H1 (cell line): ENCODE data around the gene SHISA8. TPM values are rescaled to one million over a fixed set of nuclear protein-coding genes. Genes with fewer than 3 reads are reported as not detected.

Experiments used
- CTCF ChIA-PET: fragments of 300-600 bp; sonication (Branson Sonifier 250); formaldehyde crosslinking; loops from one replicate; lab custom pipeline; 2021; ENCODE audit not compliant: partially characterized antibody; lab: Charles Lee
- POLR2A ChIA-PET: fragments of 300-600 bp; sonication (Branson Sonifier 250); formaldehyde crosslinking; loops from one replicate; lab custom pipeline; 2021; ENCODE audit warnings: inconsistent platforms; ENCODE audit not compliant: partially characterized antibody; lab: Charles Lee
- DNase-seq, 2 experiments: peaks; one replicate each; pipeline versions ENCODE4 v3.0.0 to v3.0.0-alpha.2; 2010 to 2022; ENCODE audit warnings: low spot score in 2 of 2, low read depth in 1 of 2, mixed read lengths in 1 of 2
- FAIRE-seq: peaks from 2 replicates; lab custom pipeline; 2011; peaks lifted over from hg19 to GRCh38; lab: Jason Lieb, UNC
- H2AFZ ChIP-seq: 2 replicates; pipeline ENCODE4 v1.8.1; 2012; ENCODE audit warnings: low read length, inconsistent platforms
- H2AK5ac ChIP-seq: 2 replicates; pipeline ENCODE4 v1.6.1; 2013; ENCODE audit warnings: low read depth, low read length
- H2BK120ac ChIP-seq: replicated peaks from 2 replicates; pipeline ENCODE3; 2013; ENCODE audit warnings: low read depth, low read length, inconsistent platforms
- H2BK12ac ChIP-seq: 2 replicates; pipeline ENCODE4 v1.6.1; 2013; ENCODE audit warnings: low read depth, low read length
- H2BK15ac ChIP-seq: 2 replicates; pipeline ENCODE4 v1.6.1; 2013; ENCODE audit warnings: low read length
- H2BK20ac ChIP-seq: 2 replicates; pipeline ENCODE4 v1.6.1; 2013; ENCODE audit warnings: low read length
- H2BK5ac ChIP-seq: 2 replicates; pipeline ENCODE4 v1.6.1; 2013; ENCODE audit warnings: low read depth, low read length
- H3K14ac ChIP-seq: 2 replicates; pipeline ENCODE4 v1.6.1; 2013; ENCODE audit warnings: inconsistent platforms; ENCODE audit not compliant: insufficient read length
- H3K18ac ChIP-seq: 2 replicates; pipeline ENCODE4 v1.6.1; 2013; ENCODE audit warnings: low read length; ENCODE audit errors: extremely low read depth
- H3K23ac ChIP-seq: 2 replicates; pipeline ENCODE4 v1.6.1; 2013; ENCODE audit warnings: inconsistent platforms; ENCODE audit not compliant: insufficient read length
- H3K23me2 ChIP-seq: 2 replicates; pipeline ENCODE4 v1.6.1; 2013; ENCODE audit warnings: low read depth, low read length
- H3K27ac ChIP-seq: 2 replicates; pipeline ENCODE4 v1.6.1; 2011; ENCODE audit warnings: low read depth, low read length, inconsistent platforms
- H3K27me3 ChIP-seq, 4 experiments: replicated peaks in 1 of 4; 1 replicate in 1 of 4; 2 replicates in 3 of 4; pipeline versions ENCODE4 v1.6.1 to v1.8.1; 2011 to 2013; ENCODE audit warnings: low read length in 3 of 4, mild to moderate bottlenecking in 3 of 4, inconsistent platforms in 2 of 4, mixed read lengths in 2 of 4, moderate library complexity in 1 of 4; ENCODE audit not compliant: control insufficient read depth in 3 of 4, insufficient read depth in 3 of 4; ENCODE audit errors: extremely low read depth in 1 of 4
- H3K36me3 ChIP-seq, 4 experiments: 2 replicates each; pipeline versions ENCODE4 v1.6.1 to v1.8.1; 2011 to 2013; ENCODE audit warnings: mild to moderate bottlenecking in 4 of 4, low read length in 3 of 4, moderate library complexity in 2 of 4, control low read depth in 1 of 4, inconsistent platforms in 1 of 4; ENCODE audit not compliant: insufficient read depth in 4 of 4, control insufficient read depth in 2 of 4
- H3K4ac ChIP-seq: replicated peaks from 2 replicates; pipeline ENCODE3; 2013; ENCODE audit warnings: low read length, low read depth, mixed read lengths, inconsistent platforms; ENCODE audit not compliant: insufficient read length
- H3K4me1 ChIP-seq, 4 experiments: replicated peaks in 1 of 4; 1 replicate in 1 of 4; 2 replicates in 3 of 4; pipeline versions ENCODE4 v1.6.1 to v1.8.1; 2011 to 2013; ENCODE audit warnings: low read length in 3 of 4, inconsistent platforms in 2 of 4, mixed read lengths in 1 of 4; ENCODE audit not compliant: insufficient read depth in 4 of 4, control insufficient read depth in 3 of 4
- H3K4me2 ChIP-seq, 2 experiments: 2 replicates each; pipeline versions ENCODE4 v1.6.1 to v1.8.1; 2011 to 2013; ENCODE audit warnings: low read depth in 2 of 2, low read length in 2 of 2, control low read depth in 1 of 2, inconsistent platforms in 1 of 2, mild to moderate bottlenecking in 1 of 2; ENCODE audit not compliant: insufficient read depth in 1 of 2
- H3K4me3 ChIP-seq, 4 experiments: fragments of 200-600, 300-600 bp in 1 of 4; sonication (generic), shearing (Covaris generic), sonication (Bioruptor Twin) in 1 of 4; 2 replicates each; pipeline versions ENCODE4 v1.5.1 to v1.8.1; 2011 to 2016; ENCODE audit warnings: low read length in 4 of 4, low read depth in 3 of 4, control low read depth in 2 of 4, inconsistent platforms in 2 of 4, mild to moderate bottlenecking in 2 of 4, mixed read lengths in 1 of 4, moderate library complexity in 1 of 4; ENCODE audit not compliant: insufficient read depth in 2 of 4; ENCODE audit errors: extremely low read depth in 1 of 4
- H3K56ac ChIP-seq: replicated peaks from 2 replicates; pipeline ENCODE3; 2013; ENCODE audit warnings: low read depth, mild to moderate bottlenecking, mixed read lengths, low read length, inconsistent platforms; ENCODE audit not compliant: insufficient read length
- H3K79me1 ChIP-seq: 2 replicates; pipeline ENCODE4 v1.6.1; 2013; ENCODE audit warnings: low read depth, low read length, control low read depth
- H3K79me2 ChIP-seq, 2 experiments: 2 replicates each; pipeline versions ENCODE4 v1.6.1 to v1.8.1; 2012 to 2013; ENCODE audit warnings: low read length in 2 of 2, mild to moderate bottlenecking in 2 of 2, inconsistent platforms in 1 of 2; ENCODE audit not compliant: insufficient read depth in 2 of 2, control insufficient read depth in 1 of 2
- H3K9ac ChIP-seq, 4 experiments: replicated peaks in 1 of 4; 1 replicate in 1 of 4; 2 replicates in 3 of 4; pipeline versions ENCODE4 v1.6.1 to v1.8.1; 2011 to 2013; ENCODE audit warnings: low read depth in 3 of 4, low read length in 3 of 4, control low read depth in 2 of 4, mild to moderate bottlenecking in 2 of 4, moderate library complexity in 2 of 4, inconsistent platforms in 1 of 4; ENCODE audit errors: extremely low read depth in 1 of 4
- H3K9me3 ChIP-seq, 2 experiments: 2 replicates each; pipeline versions ENCODE4 v1.6.1 to v1.8.1; 2012 to 2013; ENCODE audit warnings: mild to moderate bottlenecking in 2 of 2, moderate library complexity in 2 of 2, control low read depth in 1 of 2, inconsistent platforms in 1 of 2, low read depth in 1 of 2, low read length in 1 of 2, mixed read lengths in 1 of 2; ENCODE audit not compliant: insufficient read depth in 2 of 2
- H4K20me1 ChIP-seq, 2 experiments: replicated peaks in 1 of 2; 2 replicates each; pipeline versions ENCODE3 to v1.8.1; 2011 to 2013; ENCODE audit warnings: inconsistent platforms in 2 of 2, low read length in 2 of 2, mild to moderate bottlenecking in 1 of 2; ENCODE audit not compliant: insufficient read depth in 2 of 2, control insufficient read depth in 1 of 2
- H4K5ac ChIP-seq: 2 replicates; pipeline ENCODE4 v1.6.1; 2013; ENCODE audit warnings: low read length, low read depth, mixed read lengths, inconsistent platforms; ENCODE audit not compliant: insufficient read length
- H4K8ac ChIP-seq: 2 replicates; pipeline ENCODE4 v1.8.0; 2013; ENCODE audit warnings: mild to moderate bottlenecking, moderate library complexity, low read length, inconsistent platforms; ENCODE audit not compliant: insufficient read depth; ENCODE audit errors: extremely low read depth
- H4K91ac ChIP-seq: replicated peaks from 2 replicates; pipeline ENCODE3; 2013; ENCODE audit warnings: low read length, mixed read lengths, inconsistent platforms; ENCODE audit not compliant: insufficient read length
- BRCA1 ChIP-seq: IDR thresholded peaks from 2 replicates; pipeline ENCODE4 v1.6.1; 2012; ENCODE audit warnings: low read depth, low read length, improper control_type of control experiment
- CBX5 ChIP-seq: fragments of 300-800, 300-1000 bp; sonication (generic); IDR thresholded peaks from 2 replicates; pipeline ENCODE4 v1.7.1; 2016; ENCODE audit warnings: antibody characterized with exemption, low read length, low read depth
- EGR1 ChIP-seq: IDR thresholded peaks from 2 replicates; pipeline ENCODE4 v1.6.1; 2011; ENCODE audit warnings: low read depth, low read length, borderline replicate concordance
- PHF8 ChIP-seq: fragments of 200-600 bp; sonication (generic); conservative IDR thresholded peaks from 2 replicates; pipeline ENCODE4 v1.7.1; 2012; ENCODE audit warnings: low read depth, mild to moderate bottlenecking, inconsistent platforms, low read length, moderate library complexity
- POLR2A ChIP-seq, 2 experiments: IDR thresholded peaks; 1 replicate in 1 of 2; 2 replicates in 1 of 2; pipeline ENCODE4 v1.6.1; 2011; ENCODE audit warnings: low read depth in 2 of 2, low read length in 2 of 2, mild to moderate bottlenecking in 2 of 2; ENCODE audit errors: control extremely low read depth in 1 of 2
- SIRT6 ChIP-seq: IDR thresholded peaks from one replicate; pipeline ENCODE4 v1.7.1; 2012; ENCODE audit warnings: low read length, inconsistent platforms
- SP1 ChIP-seq: IDR thresholded peaks from 2 replicates; pipeline ENCODE4 v1.6.1; 2011; ENCODE audit warnings: low read depth, low read length
- SP2 ChIP-seq: IDR thresholded peaks from 2 replicates; pipeline ENCODE4 v1.6.1; 2012; ENCODE audit warnings: mild to moderate bottlenecking, low read length, inconsistent platforms
- SUZ12 ChIP-seq: fragments of 200-600 bp; sonication (generic); IDR thresholded peaks from 2 replicates; pipeline ENCODE4 v1.6.1; 2012; ENCODE audit warnings: mild to moderate bottlenecking, inconsistent platforms, low read length, moderate library complexity, mixed read lengths
- YY1 ChIP-seq: IDR thresholded peaks from 2 replicates; pipeline ENCODE4 v1.6.1; 2011; ENCODE audit warnings: low read depth, mild to moderate bottlenecking, low read length
- WGBS, 2 experiments: shearing (Covaris generic) in 1 of 2; methylation state at CpG; one replicate each; pipeline versions ENCODE4 v1.1.6 to v1.1.7; 2013 to 2015; ENCODE audit warnings: low lambda C conversion rate in 2 of 2, mixed read lengths in 2 of 2, inconsistent platforms in 1 of 2, low coverage in 1 of 2, missing lambda C conversion rate in 1 of 2; ENCODE audit not compliant: insufficient replicate concordance in 2 of 2, insufficient coverage in 1 of 2, insufficient read length in 1 of 2; ENCODE audit errors: extremely low coverage in 1 of 2, missing lambda C conversion rate in 1 of 2; 5-methylcytosine and 5-hydroxymethylcytosine counted together
- polyA plus RNA-seq, 7 experiments: library from polyadenylated mRNA; depleted of rRNA in 3 of 7; stranded (reverse) in 5 of 7; unstranded in 2 of 7; fragments of >200 nt in 5 of 7; fragments of 200-250 nt in 2 of 7; gene quantifications; 1 replicate in 5 of 7; 2 replicates in 1 of 7; 4 replicates in 1 of 7; pipeline versions ENCODE4 v1.2.1 to v1.2.3, GENCODE V29; 2011 to 2013; ENCODE audit warnings: missing spikeins in 2 of 7, mixed read lengths in 2 of 7
- total RNA-seq: library from RNA; stranded (reverse); fragmentation: NEBNext Ultra II Directional; extraction: Animal tissue kit (Norgen Biotek cat#: 25700); gene quantifications from 2 replicates; pipeline ENCODE4 v1.2.1, GENCODE V29; 2021
- TF ChIP-seq, protein P1 (sequence below): IDR thresholded peaks from 2 replicates; pipeline ENCODE4 v1.6.1; 2012; ENCODE audit warnings: inconsistent platforms
- TF ChIP-seq, protein P2 (sequence below): IDR thresholded peaks from 2 replicates; pipeline ENCODE4 v1.6.1; 2011; ENCODE audit warnings: low read length, improper control_type of control experiment

The SHISA8 gene
- total and polyA plus RNA-seq, 2 of the 8 experiments (the other 6 are each of a cell fraction or from before 2014, with no cell fraction given), result 0.14 to 0.89 TPM

DNA sequence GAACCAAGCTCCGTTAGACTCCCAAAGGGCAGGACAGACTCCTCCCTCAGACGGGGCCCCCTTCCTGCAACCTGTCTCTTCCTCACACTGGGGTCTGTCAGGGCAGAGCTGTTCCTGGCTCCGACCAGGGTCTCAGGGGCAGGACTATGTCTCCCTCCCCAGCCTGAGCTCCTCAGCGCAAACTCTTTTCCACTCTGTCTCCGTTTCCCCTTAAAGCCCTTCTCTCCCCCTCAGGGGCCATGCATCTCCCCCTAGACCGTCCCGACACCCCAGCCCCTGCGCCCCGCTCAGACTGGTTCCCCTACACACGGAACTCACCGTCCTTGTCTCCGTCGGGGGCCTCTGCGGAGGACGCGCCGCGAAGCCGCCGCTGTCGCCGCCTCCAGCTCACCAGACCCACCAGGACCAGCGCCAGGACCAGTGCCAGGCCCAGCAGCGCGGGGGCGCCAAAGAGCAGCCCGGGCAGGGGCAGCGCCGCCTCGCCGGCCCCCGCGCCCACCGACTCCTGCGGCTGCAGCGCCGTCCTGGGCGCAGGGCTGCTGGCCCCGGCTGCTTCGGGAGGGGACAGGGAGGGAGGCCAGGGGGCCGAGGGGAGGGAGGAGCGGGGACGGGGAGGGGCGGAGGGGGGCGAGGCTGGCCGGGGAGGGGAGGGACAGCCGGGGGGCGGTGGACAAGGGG, 11.0 kb upstream of the SHISA8 start:
- FAIRE-seq, result no peak
- no peak overlapping the region for H3K23ac ChIP-seq
- peaks cover 13 to 63% (median 46%) of the 10 kb centered on the region in 4 experiments for H3K27me3 ChIP-seq
- DNase-seq, result peak in 1 of 2 experiments; percentile 95
- H2BK120ac ChIP-seq, result no peak overlapping the region
- peak overlapping the region; percentile 25; the same call in 1 of the 2 replicates for H3K18ac ChIP-seq
- H3K23me2 ChIP-seq, result peaks cover 4% of the 10 kb centered on the region; the same call in 1 of the 2 replicates
- ChIA-PET POLR2A (interaction anchor here (1.1 to 3.2 kb wide), 12 partner anchors 8 to 519 kb away, joined by 3 to 17 read pairs (median 5); partner anchors contain the start of genes CCDC134, CENPM and SMIM45), CTCF (interaction anchor here (0.6 to 5.9 kb wide), 23 partner anchors 8 to 259 kb away, joined by 3 to 77 read pairs (median 5); partner anchors contain the start of genes CENPM, MEI1 and SMIM45)
- no peak overlapping the region for H3K56ac ChIP-seq
- H4K8ac ChIP-seq, result peak overlapping the region; percentile 11; the same call in 1 of the 2 replicates
- peak overlapping the region; percentile 23 to 71 (median 31); a peak in 6 of 8 replicates for H3K4me3 ChIP-seq
- H3K36me3 ChIP-seq, result no peaks in the 10 kb centered on the region
- no peak overlapping the region; a peak in 1 of 7 replicates for H3K9ac ChIP-seq
- no peak overlapping the region for H2BK12ac ChIP-seq
- WGBS, 2 experiments, result 27% methylated on average over 3 of the region's 48 CpGs; no CpG with 5 or more reads in 1 of the 2 experiments
- H2BK5ac ChIP-seq, result no peak overlapping the region
- H4K20me1 ChIP-seq, result peaks cover 0 to 5% of the 10 kb centered on the region in 2 experiments
- no peak overlapping the region for H2BK15ac ChIP-seq
- no peak overlapping the region for H2AFZ ChIP-seq
- H3K9me3 ChIP-seq, result no peaks in the 10 kb centered on the region
- H3K4me1 ChIP-seq, result peaks cover 0 to 24% (median 15%) of the 10 kb centered on the region in 4 experiments; a peak in 6 of 7 replicates
- peak overlapping the region; percentile 27 to 82 for H3K4me2 ChIP-seq
- no peak overlapping the region for H3K27ac ChIP-seq
- no peaks in the 10 kb centered on the region for H3K79me2 ChIP-seq
- H3K79me1 ChIP-seq, result no peaks in the 10 kb centered on the region
- peak overlapping the region; percentile 78 for H3K4ac ChIP-seq
- no peak overlapping the region for H2BK20ac ChIP-seq
- H4K91ac ChIP-seq, result no peak overlapping the region
- no peak overlapping the region for H3K14ac ChIP-seq
- no peak overlapping the region for H2AK5ac ChIP-seq
- no peak overlapping the region for H4K5ac ChIP-seq
- TF ChIP-seq, protein P1, sequence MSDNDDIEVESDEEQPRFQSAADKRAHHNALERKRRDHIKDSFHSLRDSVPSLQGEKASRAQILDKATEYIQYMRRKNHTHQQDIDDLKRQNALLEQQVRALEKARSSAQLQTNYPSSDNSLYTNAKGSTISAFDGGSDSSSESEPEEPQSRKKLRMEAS, result no peak
- no peak for TF ChIP-seq SP2
- TF ChIP-seq EGR1, result no peak
- TF ChIP-seq, protein P2, sequence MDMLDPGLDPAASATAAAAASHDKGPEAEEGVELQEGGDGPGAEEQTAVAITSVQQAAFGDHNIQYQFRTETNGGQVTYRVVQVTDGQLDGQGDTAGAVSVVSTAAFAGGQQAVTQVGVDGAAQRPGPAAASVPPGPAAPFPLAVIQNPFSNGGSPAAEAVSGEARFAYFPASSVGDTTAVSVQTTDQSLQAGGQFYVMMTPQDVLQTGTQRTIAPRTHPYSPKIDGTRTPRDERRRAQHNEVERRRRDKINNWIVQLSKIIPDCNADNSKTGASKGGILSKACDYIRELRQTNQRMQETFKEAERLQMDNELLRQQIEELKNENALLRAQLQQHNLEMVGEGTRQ, result no peak
- TF ChIP-seq SUZ12, result peak; percentile 38; the same call in 1 of the 2 replicates
- TF ChIP-seq SP1, result no peak
- no peak for TF ChIP-seq YY1
- TF ChIP-seq BRCA1, result no peak
- TF ChIP-seq PHF8, result no peak
- TF ChIP-seq SIRT6, result no peak
- no peak for TF ChIP-seq CBX5
- TF ChIP-seq POLR2A (IDR thresholded peaks at IDR 0.05; ENCODE audit: control extremely low read depth in 1 of 2, low read depth in 2 of 2, low read length in 2 of 2), result no peak
